SJSA1 (cell line): ENCODE measurements around the gene RGS6. TPM values are rescaled to one million over a fixed set of nuclear protein-coding genes. Genes with fewer than 3 reads are reported as not detected.

Experiments used
- DNase-seq, 2 experiments: peaks; one replicate each; pipeline ENCODE4 v3.0.0-alpha.2; 2015 to 2020; ENCODE audit warnings: low spot score in 2 of 2, low read depth in 1 of 2
- H3K27ac ChIP-seq: fragments of 250-450 bp; sonication (Bioruptor Pico); 2 replicates; pipeline ENCODE4 v1.5.1; 2020; ENCODE audit warnings: mild to moderate bottlenecking, moderate library complexity
- H3K27me3 ChIP-seq: fragments of 250-450 bp; sonication (Bioruptor Pico); replicated peaks from 2 replicates; pipeline ENCODE4 v1.5.1; 2020; ENCODE audit warnings: mild to moderate bottlenecking, moderate library complexity
- H3K36me3 ChIP-seq: fragments of 250-450 bp; sonication (Bioruptor Pico); 2 replicates; pipeline ENCODE4 v1.5.1; 2020; ENCODE audit warnings: mild to moderate bottlenecking
- H3K4me1 ChIP-seq: fragments of 250-450 bp; sonication (Bioruptor Pico); replicated peaks from 2 replicates; pipeline ENCODE4 v1.6.1; 2021; ENCODE audit warnings: mild to moderate bottlenecking
- H3K4me3 ChIP-seq: fragments of 250-450 bp; sonication (Bioruptor Pico); 2 replicates; pipeline ENCODE4 v1.5.1; 2020; ENCODE audit warnings: mild to moderate bottlenecking
- H3K9me3 ChIP-seq: fragments of 250-450 bp; sonication (Bioruptor Pico); replicated peaks from 2 replicates; pipeline ENCODE4 v1.5.1; 2020; ENCODE audit warnings: mild to moderate bottlenecking
- total RNA-seq: library from RNA; depleted of rRNA; stranded (reverse); fragments of >200 nt; shearing (Covaris generic); gene quantifications from 2 replicates; pipeline ENCODE4 v1.2.3, GENCODE V29; 2014

RGS6 gene
- total RNA-seq, 1 experiment from 2014 or later: not detected

DNA sequence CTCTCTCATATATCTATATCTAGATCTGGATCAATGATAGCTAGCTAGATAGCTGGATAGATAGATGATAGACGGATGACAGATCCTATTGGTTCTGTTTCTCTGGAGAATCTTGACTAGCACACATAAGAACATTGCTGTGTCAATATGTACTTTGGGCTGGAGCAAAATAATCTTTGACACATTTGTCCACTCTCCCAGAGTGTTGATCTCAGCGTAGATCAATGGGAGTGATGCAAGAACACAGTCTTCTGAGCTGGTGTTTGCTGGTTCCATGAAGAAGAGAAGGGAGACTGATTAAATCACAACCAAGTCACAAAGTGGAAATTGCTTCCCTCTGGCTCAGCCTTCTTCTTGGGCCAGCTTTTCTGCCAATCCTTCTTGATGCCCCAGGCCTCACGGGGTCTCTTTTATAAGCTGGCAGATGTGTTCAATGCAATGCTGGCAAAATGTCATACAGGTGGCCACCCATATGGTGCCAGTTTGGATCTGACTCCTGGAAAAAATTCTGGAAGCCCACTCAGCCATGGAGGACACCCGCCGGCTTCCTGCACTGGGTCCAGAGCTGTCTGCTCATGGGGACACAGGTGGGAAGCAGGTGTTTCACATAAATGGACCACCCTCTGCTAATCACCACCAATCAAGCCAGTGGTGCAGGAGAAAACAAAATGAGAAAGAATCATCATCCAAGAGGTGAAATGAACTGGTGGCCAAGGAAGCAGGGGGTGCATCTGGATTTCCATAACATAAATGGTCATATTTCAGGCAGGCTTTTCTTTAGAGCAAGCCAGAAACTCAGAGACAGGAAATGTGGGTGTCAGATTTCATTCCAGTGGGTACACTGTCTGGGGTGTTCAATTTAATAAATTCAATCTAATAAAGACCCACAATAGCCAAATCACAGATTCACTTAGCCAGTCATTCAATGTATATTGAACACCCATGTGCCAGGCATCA lies 651.4 kb downstream of the RGS6 start:
- Histone ChIP-seq H3K36me3 (no peaks in the 10 kb centered on the region), H3K27me3 (no peaks in the 10 kb centered on the region), H3K27ac (no peak overlapping the region), H3K4me3 (no peak overlapping the region), H3K9me3 (no peaks in the 10 kb centered on the region), H3K4me1 (no peaks in the 10 kb centered on the region)
- DNase-seq: no peak

DNA sequence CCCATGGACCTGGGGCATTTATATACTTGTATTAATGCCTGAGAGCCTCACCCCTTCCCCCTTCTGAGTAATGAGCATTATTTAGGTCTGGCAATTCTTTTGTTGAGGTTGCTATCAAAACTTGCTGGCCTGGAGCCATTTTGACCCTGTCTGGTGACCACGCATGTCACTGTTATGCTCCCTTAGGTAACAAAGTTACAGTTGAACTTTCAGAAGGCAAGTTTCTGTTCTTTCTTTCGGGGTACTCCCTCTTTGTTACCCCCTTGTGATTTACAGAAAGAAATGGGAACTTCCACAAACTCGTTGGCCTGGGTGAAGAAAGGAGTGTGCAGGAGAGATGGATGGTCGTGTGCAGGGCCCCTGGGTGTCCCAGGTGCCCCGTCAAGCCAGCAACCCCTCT lies 656.3 kb downstream of the RGS6 start:
- H3K9me3 ChIP-seq: no peaks in the 10 kb centered on the region
- H3K4me3 ChIP-seq: no peak overlapping the region
- no peaks in the 10 kb centered on the region for H3K27me3 ChIP-seq
- H3K36me3 ChIP-seq: no peaks in the 10 kb centered on the region
- DNase-seq: no peak
- no peak overlapping the region for H3K27ac ChIP-seq
- H3K4me1 ChIP-seq: no peaks in the 10 kb centered on the region

- Histone ChIP-seq H3K4me1 (no peaks in the 10 kb centered on the region), H3K27me3 (no peaks in the 10 kb centered on the region), H3K4me3 (no peak overlapping the region), H3K9me3 (no peaks in the 10 kb centered on the region), H3K27ac (no peak overlapping the region), H3K36me3 (no peaks in the 10 kb centered on the region)
- no peak for DNase-seq
Observed at GRCh38 chr14:72589652-72590051, 657.4 kb downstream of the RGS6 start.

GRCh38 chr14:72590577-72590976 lies 658.3 kb downstream of the RGS6 start:
- no peak overlapping the region for H3K27ac ChIP-seq
- no peak for DNase-seq
- no peak overlapping the region for H3K4me3 ChIP-seq
- no peaks in the 10 kb centered on the region for H3K36me3 ChIP-seq
- no peaks in the 10 kb centered on the region for H3K27me3 ChIP-seq
- no peaks in the 10 kb centered on the region for H3K9me3 ChIP-seq
- peaks cover 4% of the 10 kb centered on the region for H3K4me1 ChIP-seq

- Histone ChIP-seq H3K4me3 (no peak overlapping the region), H3K27me3 (no peaks in the 10 kb centered on the region), H3K9me3 (no peaks in the 10 kb centered on the region), H3K4me1 (peaks cover 5% of the 10 kb centered on the region), H3K36me3 (no peaks in the 10 kb centered on the region), H3K27ac (no peak overlapping the region)
- DNase-seq: no peak
Observed at GRCh38 chr14:72591391-72591790, 659.2 kb downstream of the RGS6 start.

GRCh38 chr14:72594099-72594901 lies 662.1 kb downstream of the RGS6 start:
- H3K36me3 ChIP-seq: no peaks in the 10 kb centered on the region
- H3K27me3 ChIP-seq: no peaks in the 10 kb centered on the region
- H3K4me1 ChIP-seq: peaks cover 5% of the 10 kb centered on the region
- no peak overlapping the region for H3K27ac ChIP-seq
- DNase-seq: no peak
- no peaks in the 10 kb centered on the region for H3K9me3 ChIP-seq
- H3K4me3 ChIP-seq: no peak overlapping the region

- no peak for DNase-seq
- Histone ChIP-seq H3K4me3 (no peak overlapping the region), H3K36me3 (no peaks in the 10 kb centered on the region), H3K27ac (no peak overlapping the region), H3K9me3 (no peaks in the 10 kb centered on the region), H3K4me1 (peaks cover 5% of the 10 kb centered on the region), H3K27me3 (no peaks in the 10 kb centered on the region)
Observed at GRCh38 chr14:72595152-72595862, 663.1 kb downstream of the RGS6 start.

GRCh38 chr14:72597252-72598233 lies 665.3 kb downstream of the RGS6 start:
- H3K36me3 ChIP-seq: no peaks in the 10 kb centered on the region
- peaks cover 5% of the 10 kb centered on the region for H3K4me1 ChIP-seq
- H3K27me3 ChIP-seq: no peaks in the 10 kb centered on the region
- no peak overlapping the region for H3K27ac ChIP-seq
- H3K4me3 ChIP-seq: no peak overlapping the region
- no peak for DNase-seq
- H3K9me3 ChIP-seq: no peaks in the 10 kb centered on the region

GRCh38 chr14:72598306-72598705 lies 666.1 kb downstream of the RGS6 start:
- Histone ChIP-seq H3K27ac (no peak overlapping the region), H3K4me1 (peaks cover 9% of the 10 kb centered on the region), H3K4me3 (no peak overlapping the region), H3K36me3 (no peaks in the 10 kb centered on the region), H3K27me3 (no peaks in the 10 kb centered on the region), H3K9me3 (no peaks in the 10 kb centered on the region)
- no peak for DNase-seq

GRCh38 chr14:72599579-72600470 lies 667.6 kb downstream of the RGS6 start:
- no peaks in the 10 kb centered on the region for H3K27me3 ChIP-seq
- H3K4me3 ChIP-seq: no peak overlapping the region
- no peak for DNase-seq
- H3K9me3 ChIP-seq: no peaks in the 10 kb centered on the region
- H3K27ac ChIP-seq: no peak overlapping the region
- H3K36me3 ChIP-seq: no peaks in the 10 kb centered on the region
- H3K4me1 ChIP-seq: peaks cover 19% of the 10 kb centered on the region

- no peak for DNase-seq
- Histone ChIP-seq H3K27me3 (no peaks in the 10 kb centered on the region), H3K36me3 (no peaks in the 10 kb centered on the region), H3K4me3 (no peak overlapping the region), H3K27ac (no peak overlapping the region), H3K9me3 (no peaks in the 10 kb centered on the region), H3K4me1 (peaks cover 14% of the 10 kb centered on the region)
Observed at GRCh38 chr14:72600551-72601330, 668.5 kb downstream of the RGS6 start.
